ENCODE results near the gene UGT1A3. TPM values are rescaled to one million over a fixed set of nuclear protein-coding genes. Genes with fewer than 3 reads are reported as not detected.

The UGT1A3 gene
- total and polyA plus RNA-seq, 3 donors from 2014 or later: not detected

DNA sequence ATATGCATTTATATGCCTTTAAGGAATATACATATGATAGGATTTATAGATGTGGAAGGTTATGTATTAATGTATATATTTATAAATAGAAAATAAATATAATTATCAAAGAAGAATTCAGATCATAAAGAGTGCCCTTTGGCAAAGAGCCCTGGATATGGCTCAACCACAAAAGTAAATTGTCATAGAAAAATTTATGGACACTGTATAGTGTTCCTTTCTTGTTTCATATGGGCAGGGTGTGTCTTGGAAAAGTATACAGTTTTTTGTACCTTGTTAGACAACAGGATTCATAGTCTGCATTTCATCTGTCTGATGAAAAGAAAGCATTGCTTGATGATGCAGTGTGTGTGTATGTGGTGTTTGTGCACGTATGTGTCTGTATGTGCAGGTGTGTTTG is 44.2 kb upstream of the UGT1A3 start:
- WGBS, 2 donors: 80 to 92% methylated on average over 1 of the region's 1 CpG
- DNase-seq: no peak
- Histone ChIP-seq H3K36me3 (ENCODE audit: low read depth, missing control alignments) (no peaks in the 10 kb centered on the region), H3K4me3 (no peak overlapping the region), H3K9me3 (no peaks in the 10 kb centered on the region), H3K27me3 (no peaks in the 10 kb centered on the region), H3K4me1 (no peaks in the 10 kb centered on the region), H3K27ac (no peak overlapping the region)
- intact Hi-C loops (cut with DNase I; ENCODE audit: low total_unique reads): no loop called here
- TF ChIP-seq, protein P1, sequence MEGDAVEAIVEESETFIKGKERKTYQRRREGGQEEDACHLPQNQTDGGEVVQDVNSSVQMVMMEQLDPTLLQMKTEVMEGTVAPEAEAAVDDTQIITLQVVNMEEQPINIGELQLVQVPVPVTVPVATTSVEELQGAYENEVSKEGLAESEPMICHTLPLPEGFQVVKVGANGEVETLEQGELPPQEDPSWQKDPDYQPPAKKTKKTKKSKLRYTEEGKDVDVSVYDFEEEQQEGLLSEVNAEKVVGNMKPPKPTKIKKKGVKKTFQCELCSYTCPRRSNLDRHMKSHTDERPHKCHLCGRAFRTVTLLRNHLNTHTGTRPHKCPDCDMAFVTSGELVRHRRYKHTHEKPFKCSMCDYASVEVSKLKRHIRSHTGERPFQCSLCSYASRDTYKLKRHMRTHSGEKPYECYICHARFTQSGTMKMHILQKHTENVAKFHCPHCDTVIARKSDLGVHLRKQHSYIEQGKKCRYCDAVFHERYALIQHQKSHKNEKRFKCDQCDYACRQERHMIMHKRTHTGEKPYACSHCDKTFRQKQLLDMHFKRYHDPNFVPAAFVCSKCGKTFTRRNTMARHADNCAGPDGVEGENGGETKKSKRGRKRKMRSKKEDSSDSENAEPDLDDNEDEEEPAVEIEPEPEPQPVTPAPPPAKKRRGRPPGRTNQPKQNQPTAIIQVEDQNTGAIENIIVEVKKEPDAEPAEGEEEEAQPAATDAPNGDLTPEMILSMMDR (IDR thresholded peaks at IDR 0.05): no peak
- no peak for TF ChIP-seq POLR2A (IDR thresholded peaks at IDR 0.05)

GRCh38 chr2:233686928-233687327 is 41.9 kb upstream of the UGT1A3 start:
- no peaks in the 10 kb centered on the region for H3K27me3 ChIP-seq
- intact Hi-C loops (cut with DNase I; ENCODE audit: low total_unique reads): no loop called here
- H3K27ac ChIP-seq: no peak overlapping the region
- no peak overlapping the region for H3K4me3 ChIP-seq
- WGBS, 2 donors: 81 to 82% methylated on average over 5 of the region's 5 CpGs
- H3K36me3 ChIP-seq (ENCODE audit: low read depth, missing control alignments): no peaks in the 10 kb centered on the region
- no peaks in the 10 kb centered on the region for H3K9me3 ChIP-seq
- no peak for DNase-seq
- TF ChIP-seq POLR2A (IDR thresholded peaks at IDR 0.05): no peak
- TF ChIP-seq, protein P1 (IDR thresholded peaks at IDR 0.05): no peak
- H3K4me1 ChIP-seq: no peaks in the 10 kb centered on the region

DNA sequence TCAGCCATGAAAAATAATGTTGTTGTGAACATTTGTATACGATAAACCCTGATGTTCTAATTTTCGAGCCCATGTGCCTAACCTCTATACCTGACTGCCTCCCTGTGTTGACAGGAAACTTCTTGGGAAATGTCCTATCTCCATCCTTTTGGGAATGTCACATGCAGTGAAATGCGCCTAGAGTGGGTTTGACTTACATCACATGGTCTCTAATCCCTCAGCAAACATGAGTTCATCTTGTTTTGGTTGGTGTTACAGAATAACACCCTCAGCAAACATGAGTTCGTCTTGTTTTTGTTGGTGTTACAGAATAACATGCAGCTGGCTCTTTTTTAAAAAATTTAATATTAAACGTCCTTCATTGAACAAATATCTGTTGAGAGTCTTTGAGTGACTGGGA is 40.5 kb upstream of the UGT1A3 start:
- TF ChIP-seq, protein P1 (IDR thresholded peaks at IDR 0.05): no peak
- TF ChIP-seq POLR2A (IDR thresholded peaks at IDR 0.05): no peak
- H3K4me1 ChIP-seq: no peaks in the 10 kb centered on the region
- H3K9me3 ChIP-seq: no peaks in the 10 kb centered on the region
- H3K27me3 ChIP-seq: no peaks in the 10 kb centered on the region
- 89 to 92% methylated on average over 5 of the region's 5 CpGs for WGBS, 2 donors
- no peaks in the 10 kb centered on the region for H3K36me3 ChIP-seq (ENCODE audit: low read depth, missing control alignments)
- intact Hi-C loops (cut with DNase I; ENCODE audit: low total_unique reads): no loop called here
- H3K4me3 ChIP-seq: no peak overlapping the region
- DNase-seq: no peak
- H3K27ac ChIP-seq: no peak overlapping the region

- H3K27me3 ChIP-seq: no peaks in the 10 kb centered on the region
- no peaks in the 10 kb centered on the region for H3K36me3 ChIP-seq (ENCODE audit: low read depth, missing control alignments)
- intact Hi-C loops (cut with DNase I; ENCODE audit: low total_unique reads): no loop called here
- TF ChIP-seq POLR2A (IDR thresholded peaks at IDR 0.05): no peak
- TF ChIP-seq, protein P1 (IDR thresholded peaks at IDR 0.05): no peak
- no peaks in the 10 kb centered on the region for H3K4me1 ChIP-seq
- DNase-seq: no peak
- H3K4me3 ChIP-seq: no peak overlapping the region
- H3K27ac ChIP-seq: no peak overlapping the region
- H3K9me3 ChIP-seq: no peaks in the 10 kb centered on the region
Observed at GRCh38 chr2:233689031-233689430, 39.8 kb upstream of the UGT1A3 start.

DNA sequence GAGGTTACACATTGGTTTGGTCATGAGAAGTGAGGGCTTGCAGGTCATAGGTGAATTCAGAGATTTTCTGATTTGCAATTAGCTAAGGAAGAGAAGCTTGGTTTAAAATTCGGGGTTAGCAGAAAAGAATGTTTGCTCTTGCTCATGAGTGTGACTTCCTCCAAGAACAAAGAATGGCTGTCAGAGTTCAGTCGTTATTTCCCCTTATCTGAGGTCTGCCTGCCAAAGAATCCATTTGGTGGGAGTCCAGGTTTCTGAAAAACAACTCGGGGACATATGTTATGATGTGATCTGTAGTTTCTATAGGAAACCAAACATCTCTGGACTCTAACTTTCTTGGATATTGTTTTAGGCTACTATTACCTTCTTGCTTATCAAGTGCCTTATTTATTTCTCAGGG is 39.3 kb upstream of the UGT1A3 start:
- Histone ChIP-seq H3K36me3 (ENCODE audit: low read depth, missing control alignments) (no peaks in the 10 kb centered on the region), H3K27me3 (no peaks in the 10 kb centered on the region), H3K4me3 (no peak overlapping the region), H3K4me1 (no peaks in the 10 kb centered on the region), H3K9me3 (no peaks in the 10 kb centered on the region), H3K27ac (no peak overlapping the region)
- DNase-seq: no peak
- intact Hi-C loops (cut with DNase I; ENCODE audit: low total_unique reads): no loop called here
- 16 to 36% methylated on average over 3 of the region's 3 CpGs for WGBS, 2 donors
- TF ChIP-seq, protein P1 (IDR thresholded peaks at IDR 0.05): no peak
